ENCODE results near the gene C14orf119.

The C14orf119 gene

GRCh38 chr14:23149745-23150144, 54.4 kb downstream of the C14orf119 start:
- H3K36me3 ChIP-seq (ENCODE audit: control insufficient read depth, low read depth, low read length), result peaks cover 24% of the 10 kb centered on the region
- peaks cover 3% of the 10 kb centered on the region for H3K4me1 ChIP-seq (ENCODE audit: control insufficient read depth, low read depth, low read length)
- H3K9ac ChIP-seq (ENCODE audit: low read length), result no peak overlapping the region

More at GRCh38 chr14:23149745-23150144, 54.4 kb downstream of the C14orf119 start:
- Histone ChIP-seq H3K27me3 (ENCODE audit: control insufficient read depth, insufficient read depth, low read length) (no peaks in the 10 kb centered on the region), H3K9me3 (ENCODE audit: control insufficient read depth, low read depth, low read length) (no peaks in the 10 kb centered on the region), H3K4me3 (ENCODE audit: low read length) (no peak overlapping the region), H3K27ac (ENCODE audit: low read length) (no peak overlapping the region)
